TTC549 (cell line): ENCODE data around the gene PFN3.

Experiments
- FAIRE-seq: peaks from 2 replicates; lab custom pipeline; 2012; peaks lifted over from hg19 to GRCh38; lab: Jason Lieb, UNC

The PFN3 gene, protein sequence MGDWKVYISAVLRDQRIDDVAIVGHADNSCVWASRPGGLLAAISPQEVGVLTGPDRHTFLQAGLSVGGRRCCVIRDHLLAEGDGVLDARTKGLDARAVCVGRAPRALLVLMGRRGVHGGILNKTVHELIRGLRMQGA

GRCh38 chr5:177399997-177400868, at the start of gene PFN3:
Gene PFN3 (minus strand): TSS chr5:177400661. CDS start chr5:177400576, 85 bp downstream.
- no peak for FAIRE-seq

DNA sequence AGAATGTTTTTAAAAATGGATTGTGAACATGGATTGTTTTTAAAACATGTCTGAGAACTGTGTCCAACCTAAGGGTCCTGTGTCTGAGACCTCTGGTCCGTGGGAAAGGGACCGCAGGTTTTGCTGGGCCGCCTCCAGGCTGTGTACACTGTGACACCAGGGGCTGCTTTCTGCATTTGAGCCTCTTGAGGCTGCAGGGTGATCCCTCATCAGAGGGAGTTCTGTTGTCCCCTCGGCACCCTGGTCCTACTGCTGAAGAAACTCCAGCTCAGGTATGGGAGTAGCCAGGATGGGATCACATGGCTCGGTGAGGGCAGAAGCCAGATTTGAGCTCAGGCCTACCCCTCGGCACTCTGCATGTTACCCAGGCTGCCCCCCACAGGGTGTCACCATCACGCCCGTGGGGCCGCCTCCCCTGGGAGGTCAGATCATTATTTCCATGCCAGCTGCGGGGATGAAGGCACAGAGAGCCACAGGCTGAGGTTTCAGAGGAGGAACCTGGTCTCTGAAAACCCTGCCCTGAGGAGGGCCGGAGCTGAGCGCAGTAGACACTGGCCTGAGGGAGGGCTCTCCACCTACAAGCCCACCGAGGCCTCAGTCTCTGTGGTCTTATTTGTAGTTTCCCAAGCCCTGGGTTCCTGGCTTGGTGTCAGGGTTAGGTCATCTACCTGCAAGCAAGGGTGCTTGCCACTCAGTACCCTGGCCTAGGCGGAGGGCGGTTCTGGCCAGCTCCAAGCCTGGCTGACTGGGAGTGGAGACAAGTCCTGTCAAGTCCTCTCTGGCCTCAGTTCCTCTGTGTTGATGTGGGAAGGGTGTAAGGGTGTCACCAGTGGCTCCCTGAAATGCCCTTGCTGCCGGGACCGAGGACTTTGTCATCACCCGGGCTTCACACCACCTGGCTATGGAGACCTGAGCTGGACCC, 48.9 kb upstream of the PFN3 start:
- no peak for FAIRE-seq

DNA sequence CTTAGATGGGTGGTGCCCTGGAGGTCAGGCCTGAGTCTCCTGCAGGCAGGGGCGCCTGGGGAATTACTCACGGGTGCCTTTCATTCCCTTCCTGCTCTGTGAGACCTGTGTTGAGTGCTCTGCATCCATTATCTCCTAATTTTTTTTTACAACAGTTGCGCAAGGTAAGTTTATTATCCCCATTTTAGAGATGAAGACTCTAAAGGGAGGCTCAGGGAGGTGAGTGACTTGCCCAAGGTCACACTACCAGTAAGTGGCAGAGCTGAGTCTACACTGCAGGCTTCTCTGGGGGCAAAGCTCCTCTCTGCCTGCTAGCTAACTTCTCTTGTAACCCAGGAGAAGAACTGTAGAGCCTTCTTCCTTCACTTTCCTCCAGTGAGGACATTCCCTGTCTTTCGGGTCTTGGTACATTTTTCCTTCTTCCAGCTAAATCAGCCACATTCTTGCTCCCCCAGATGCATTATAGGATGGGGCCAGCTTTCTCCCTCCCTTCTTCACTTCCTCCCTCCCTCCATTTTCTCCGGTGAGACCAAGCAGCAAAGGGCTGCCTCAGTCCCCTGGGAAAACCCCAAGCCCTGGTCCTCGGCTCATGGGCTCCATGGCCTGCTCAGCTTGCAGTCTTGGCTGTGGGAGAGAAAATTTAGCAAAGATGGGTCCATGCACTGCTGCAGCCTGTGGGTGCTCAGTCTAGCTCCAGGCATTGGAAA, 47.9 kb upstream of the PFN3 start:
- no peak for FAIRE-seq

GRCh38 chr5:177447611-177448243, 47.3 kb upstream of the PFN3 start:
- no peak for FAIRE-seq

GRCh38 chr5:177447066-177447610, 46.7 kb upstream of the PFN3 start:
- FAIRE-seq, result no peak

DNA sequence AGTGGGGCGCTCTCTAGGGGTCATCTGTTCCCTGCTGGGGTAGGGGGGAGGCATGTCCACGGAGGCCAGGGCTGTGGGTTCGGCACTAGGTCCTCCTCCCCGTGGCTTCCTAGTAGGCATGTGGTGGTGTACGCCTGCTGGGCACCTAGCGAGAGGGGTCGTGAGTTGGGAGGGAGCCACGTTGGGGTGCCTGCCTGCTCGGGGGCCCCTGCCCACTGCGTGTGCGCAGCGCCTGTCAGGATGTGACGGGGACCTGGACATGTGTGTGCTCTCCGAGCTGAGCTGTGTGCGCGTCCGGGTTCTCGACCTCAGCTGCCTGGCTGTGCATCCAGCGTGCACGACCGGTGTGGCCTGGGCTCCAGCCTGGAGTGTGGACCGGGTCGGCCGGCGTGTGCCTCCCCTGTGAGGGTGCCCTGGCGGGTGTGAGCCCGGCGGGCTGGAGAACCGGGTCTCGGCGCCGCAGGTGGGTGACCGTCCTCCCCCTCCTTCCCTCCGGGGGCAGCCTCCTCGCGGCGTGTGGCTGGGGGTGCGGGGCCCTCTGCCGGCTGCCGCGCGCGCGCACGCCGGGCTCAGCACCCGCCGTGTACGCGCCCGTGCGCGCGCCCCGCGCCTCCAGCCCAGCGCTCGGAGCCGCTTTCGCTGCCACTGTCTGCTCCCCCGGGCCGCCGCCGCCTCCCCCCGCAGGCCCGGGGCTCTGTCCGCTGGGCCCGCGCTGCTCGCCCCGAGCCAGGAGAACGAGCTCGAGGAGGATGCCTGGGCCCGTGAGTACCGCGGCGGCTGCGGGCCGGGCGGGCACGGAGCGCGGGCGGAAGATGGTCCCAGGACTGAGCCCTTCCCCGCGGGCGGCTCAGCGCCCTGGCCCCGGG, 46.0 kb upstream of the PFN3 start, which contains the start of gene PRR7:
Gene PRR7, plus strand, starts transcription at position 615 of the 866 bp plus-strand sequence. CDS start 8,254 bp downstream, outside the sequence.
- no peak for FAIRE-seq

- FAIRE-seq, result no peak
Observed at GRCh38 chr5:177445917-177446199, 45.4 kb upstream of the PFN3 start.

- FAIRE-seq, result no peak
Observed at GRCh38 chr5:177445052-177445916, 44.8 kb upstream of the PFN3 start.

GRCh38 chr5:177444106-177445051, 43.9 kb upstream of the PFN3 start:
- no peak for FAIRE-seq

DNA sequence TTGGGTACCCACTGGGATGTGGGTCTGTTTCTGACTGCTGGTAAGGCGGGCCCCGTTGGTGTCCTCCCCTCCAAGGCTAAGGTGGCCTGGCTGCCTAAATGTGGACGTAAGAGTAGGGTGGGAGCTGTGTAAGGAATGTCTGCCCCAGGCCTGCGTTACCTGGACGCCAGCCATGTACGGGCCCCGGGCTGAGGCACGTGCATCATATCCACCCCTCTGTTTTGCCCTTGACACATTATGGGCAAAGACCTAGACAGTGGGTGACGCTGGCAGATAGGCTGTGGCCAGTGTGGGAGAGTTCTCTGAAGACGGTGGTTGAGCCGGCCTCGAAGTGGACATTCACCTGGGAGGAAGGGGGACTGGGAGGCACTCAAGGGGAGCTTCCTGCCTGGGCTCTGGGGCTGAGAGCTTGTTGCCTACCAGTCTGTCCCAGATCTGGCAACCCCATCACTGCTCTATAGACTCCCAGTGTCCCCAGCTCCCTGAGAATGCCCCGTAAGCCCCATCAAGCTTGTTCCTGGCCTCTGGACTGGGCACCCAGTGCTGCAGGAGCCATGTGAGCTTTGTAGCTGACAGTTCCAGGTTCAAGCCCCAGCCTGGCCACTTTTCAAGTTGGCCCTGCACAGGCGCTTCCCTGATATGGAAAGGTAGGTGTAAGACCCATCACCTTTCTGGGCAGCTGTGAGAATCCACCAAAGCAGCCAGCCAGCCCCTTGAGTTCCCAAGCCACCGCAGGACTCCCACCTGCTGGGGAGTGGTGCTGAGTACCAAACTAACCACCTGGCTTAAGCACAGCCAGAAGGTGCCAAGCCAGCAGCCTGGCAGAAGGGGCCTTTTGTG, 42.9 kb upstream of the PFN3 start:
- FAIRE-seq, result no peak

GRCh38 chr5:177442066-177442826, 41.8 kb upstream of the PFN3 start:
- no peak for FAIRE-seq

GRCh38 chr5:177440990-177441780, 40.7 kb upstream of the PFN3 start:
- FAIRE-seq, result no peak

DNA sequence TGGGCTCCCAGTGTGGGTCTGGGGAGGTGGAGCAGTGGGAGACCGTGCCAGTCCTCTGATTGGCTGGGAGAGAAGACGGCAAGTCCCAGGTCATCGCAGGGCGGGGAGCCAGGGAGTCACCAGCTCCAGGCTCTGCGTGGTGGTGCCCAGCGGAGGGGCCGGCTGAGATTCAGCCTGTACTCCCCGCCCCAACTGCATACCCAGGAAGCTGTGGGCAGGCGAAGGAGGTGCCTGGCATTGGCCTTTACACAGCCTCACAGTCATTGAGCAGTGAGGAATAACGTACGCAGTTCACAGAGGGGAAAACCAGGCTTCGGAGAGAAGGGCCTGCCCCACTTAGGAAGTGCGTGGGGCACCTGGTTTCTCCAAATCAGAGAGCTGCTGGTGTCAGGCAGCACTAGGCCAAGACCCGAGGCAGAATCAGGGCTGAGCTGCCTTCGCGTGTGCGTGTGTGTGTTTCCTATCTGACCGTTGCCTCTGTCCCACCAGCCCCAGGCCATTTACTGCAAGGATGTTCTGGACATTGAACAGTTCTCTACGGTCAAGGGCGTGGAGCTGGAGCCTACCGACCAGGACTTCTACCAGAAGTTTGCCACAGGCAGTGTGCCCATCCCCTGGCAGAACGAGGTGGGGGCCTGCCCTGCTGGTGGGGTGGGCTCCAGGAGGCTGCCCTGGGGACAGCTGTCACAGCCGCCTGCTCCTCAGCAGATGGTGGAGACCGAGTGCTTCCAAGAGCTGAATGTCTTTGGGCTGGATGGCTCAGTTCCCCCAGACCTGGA, 39.9 kb upstream of the PFN3 start:
- FAIRE-seq, result no peak

GRCh38 chr5:177439518-177440053, 39.1 kb upstream of the PFN3 start:
- no peak for FAIRE-seq

GRCh38 chr5:177438468-177438867, 38.0 kb upstream of the PFN3 start:
- no peak for FAIRE-seq
